Rectal smooth muscle tissue (tissue), 1 donor: ENCODE measurements around the gene VPS35.
"Not testable (repeated sequence)": the region's sequence is repeated elsewhere in the genome, so short reads cannot be mapped to it uniquely, and the experiment has no call there.

Experiments used
- H3K27ac ChIP-seq: one replicate; pipeline ENCODE4 v1.7.0; 2013; ENCODE audit warnings: low read depth, low read length, inconsistent platforms
- H3K27me3 ChIP-seq: one replicate; pipeline ENCODE4 v1.7.0; 2013; ENCODE audit warnings: low read length; ENCODE audit not compliant: control insufficient read depth, insufficient read depth
- H3K36me3 ChIP-seq: one replicate; pipeline ENCODE4 v1.7.0; 2013; ENCODE audit warnings: low read length; ENCODE audit not compliant: control insufficient read depth, insufficient read depth
- H3K4me1 ChIP-seq: one replicate; pipeline ENCODE4 v1.7.0; 2013; ENCODE audit warnings: low read length; ENCODE audit not compliant: control insufficient read depth, insufficient read depth
- H3K4me3 ChIP-seq: one replicate; pipeline ENCODE4 v1.7.0; 2013; ENCODE audit warnings: low read length
- H3K9ac ChIP-seq: one replicate; pipeline ENCODE4 v1.7.0; 2013; ENCODE audit warnings: low read length

Gene VPS35

DNA sequence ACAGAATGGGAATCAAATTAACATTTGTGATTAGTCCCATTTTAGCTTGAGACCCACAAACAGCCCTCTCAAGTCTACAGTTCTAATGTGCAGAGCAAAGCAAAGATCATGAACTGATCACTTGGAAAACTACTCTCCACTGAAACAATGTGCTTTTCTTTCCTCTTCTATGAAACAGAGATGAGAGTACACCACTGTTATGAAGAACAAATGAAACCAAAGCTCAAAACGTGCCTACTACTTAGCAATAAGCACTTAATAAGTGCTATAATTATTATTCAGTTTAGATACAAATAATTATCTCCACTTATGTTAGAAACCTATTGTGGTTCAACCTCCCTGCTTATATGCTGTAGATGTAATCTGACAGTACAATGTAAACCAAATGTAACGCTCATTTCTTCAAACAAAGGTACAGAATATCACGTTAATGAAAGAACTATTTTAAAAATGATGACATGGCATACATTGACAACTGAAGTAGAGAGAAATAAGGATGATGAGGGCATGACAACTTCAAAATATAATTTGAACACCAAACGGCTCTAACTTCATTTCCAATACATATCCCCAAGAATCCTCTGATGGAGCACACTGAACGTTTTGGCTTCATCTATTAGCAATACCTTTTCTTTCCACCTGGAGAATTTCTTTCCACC, 2.0 kb downstream of the VPS35 start:
- Histone ChIP-seq H3K4me3 (peak overlapping the region; percentile 81), H3K27me3 (no peaks in the 10 kb centered on the region), H3K9ac (no peak overlapping the region)

GRCh38 chr16:46681867-46682266, 7.1 kb downstream of the VPS35 start:
- H3K4me1 ChIP-seq, H3K27me3 ChIP-seq, H3K4me3 ChIP-seq, H3K36me3 ChIP-seq, H3K9ac ChIP-seq, H3K27ac ChIP-seq: not testable (repeated sequence)

More for the DNA sequence above, 2.0 kb downstream of the VPS35 start:
- Histone ChIP-seq H3K4me1 (peaks cover 8% of the 10 kb centered on the region), H3K36me3 (no peaks in the 10 kb centered on the region), H3K27ac (no peak overlapping the region)

- H3K36me3 ChIP-seq, H3K9ac ChIP-seq, H3K27ac ChIP-seq, H3K4me3 ChIP-seq, H3K4me1 ChIP-seq, H3K27me3 ChIP-seq: not testable (repeated sequence)
Observed at GRCh38 chr16:46677943-46678342, 11.0 kb downstream of the VPS35 start.

GRCh38 chr16:46673320-46674013, 15.5 kb downstream of the VPS35 start:
- Histone ChIP-seq H3K4me3 (no peak overlapping the region), H3K27ac (no peak overlapping the region), H3K4me1 (no peaks in the 10 kb centered on the region), H3K9ac (no peak overlapping the region), H3K36me3 (peaks cover 9% of the 10 kb centered on the region), H3K27me3 (no peaks in the 10 kb centered on the region)

- H3K27me3 ChIP-seq = no peaks in the 10 kb centered on the region
- H3K9ac ChIP-seq = no peak overlapping the region
- H3K4me3 ChIP-seq = no peak overlapping the region
- H3K36me3 ChIP-seq = peaks cover 13% of the 10 kb centered on the region
- H3K4me1 ChIP-seq = no peaks in the 10 kb centered on the region
- H3K27ac ChIP-seq = no peak overlapping the region
Observed at GRCh38 chr16:46662123-46662522, 26.9 kb downstream of the VPS35 start.

DNA sequence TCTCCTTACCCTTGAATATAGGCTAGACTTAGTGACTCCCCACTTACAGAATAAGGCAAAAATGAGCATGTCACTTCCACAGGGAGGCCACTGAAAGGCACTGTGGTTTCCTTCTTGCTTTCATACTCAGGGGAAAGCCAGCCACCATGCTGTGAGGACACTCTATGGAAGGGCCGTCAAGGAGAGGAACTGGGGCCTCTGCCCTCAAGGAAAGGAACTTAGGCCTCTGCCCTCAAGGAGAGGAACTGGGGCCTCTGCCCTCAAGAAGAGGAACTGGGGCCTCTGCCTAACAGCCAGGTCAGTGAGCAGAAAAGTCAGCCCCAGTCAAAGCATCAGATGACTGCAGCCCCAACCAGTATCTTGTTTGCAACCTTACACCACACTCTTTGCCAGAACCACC, 30.1 kb downstream of the VPS35 start:
- H3K4me1 ChIP-seq = no peaks in the 10 kb centered on the region

DNA sequence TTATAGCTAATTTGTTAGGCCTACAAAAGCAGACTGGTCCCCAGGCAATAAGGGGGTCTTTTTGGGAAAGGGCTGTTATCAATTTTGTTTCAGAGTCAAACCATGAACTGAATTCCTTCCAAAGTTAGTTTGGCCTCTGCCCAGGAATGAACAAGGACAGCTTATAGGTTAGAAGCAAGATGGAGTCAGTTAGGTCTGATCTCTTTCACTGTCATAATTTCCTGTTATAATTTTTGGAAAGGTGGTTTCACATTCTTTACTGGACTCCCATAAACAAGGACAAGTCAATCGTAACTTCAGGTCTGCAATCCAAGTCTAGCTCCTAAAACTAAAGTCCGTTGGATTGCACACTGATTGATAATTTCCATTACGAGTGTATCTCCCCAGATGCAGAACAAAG, 37.7 kb downstream of the VPS35 start:
- Histone ChIP-seq H3K27me3 (no peaks in the 10 kb centered on the region), H3K4me1 (no peaks in the 10 kb centered on the region), H3K36me3 (no peaks in the 10 kb centered on the region), H3K9ac (no peak overlapping the region), H3K4me3 (no peak overlapping the region), H3K27ac (no peak overlapping the region)

More for the DNA sequence above, 30.1 kb downstream of the VPS35 start:
- peaks cover 8% of the 10 kb centered on the region for H3K36me3 ChIP-seq
- H3K27me3 ChIP-seq = no peaks in the 10 kb centered on the region
- H3K4me3 ChIP-seq = no peak overlapping the region
- H3K9ac ChIP-seq = no peak overlapping the region
- H3K27ac ChIP-seq = no peak overlapping the region

DNA sequence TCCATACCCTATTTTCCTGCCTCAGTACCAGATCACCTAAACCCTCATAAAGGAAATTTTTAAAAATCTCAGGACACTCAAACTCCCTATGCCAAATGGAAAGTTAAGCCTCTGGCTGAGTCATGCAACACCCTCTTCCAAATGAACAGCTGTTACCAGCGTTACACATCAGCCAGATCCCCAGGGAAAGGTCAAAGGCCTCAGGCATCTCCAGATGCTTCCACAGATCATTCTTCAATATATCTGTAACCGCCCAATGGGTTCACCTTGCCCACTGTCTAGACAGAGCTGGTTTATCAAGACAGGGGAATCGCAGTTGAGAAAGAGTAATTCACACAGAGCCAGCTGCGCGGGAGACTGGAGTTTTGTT, 38.7 kb downstream of the VPS35 start:
- Histone ChIP-seq H3K9ac (no peak overlapping the region), H3K4me3 (no peak overlapping the region), H3K27me3 (no peaks in the 10 kb centered on the region), H3K4me1 (no peaks in the 10 kb centered on the region), H3K27ac (peak overlapping the region; percentile 46), H3K36me3 (no peaks in the 10 kb centered on the region)

- peak overlapping the region; percentile 46 for H3K27ac ChIP-seq
- no peaks in the 10 kb centered on the region for H3K4me1 ChIP-seq
- no peaks in the 10 kb centered on the region for H3K27me3 ChIP-seq
- no peaks in the 10 kb centered on the region for H3K36me3 ChIP-seq
- H3K4me3 ChIP-seq = peak overlapping the region; percentile 16
- no peak overlapping the region for H3K9ac ChIP-seq
Observed at GRCh38 chr16:46649588-46650253, 39.3 kb downstream of the VPS35 start.

DNA sequence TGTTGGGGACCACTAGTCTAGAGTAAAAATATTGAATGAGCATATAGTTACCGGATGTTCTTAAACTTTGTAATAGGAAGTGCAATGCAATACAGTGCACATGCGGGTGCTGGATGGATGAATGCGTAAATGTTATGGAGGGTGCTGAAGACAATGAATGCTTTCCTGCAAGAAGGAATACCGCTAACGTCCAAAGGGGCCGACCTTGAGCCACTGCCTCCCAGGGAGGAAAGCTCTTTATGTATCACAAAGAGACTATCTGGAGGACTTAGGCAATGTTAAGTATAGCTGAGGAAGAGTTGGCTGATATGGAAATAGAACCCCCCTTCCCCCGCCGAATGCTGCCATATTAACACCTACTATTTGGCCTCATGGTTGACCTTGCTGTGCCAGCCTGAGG, 40.3 kb downstream of the VPS35 start:
- H3K4me1 ChIP-seq = no peaks in the 10 kb centered on the region

GRCh38 chr16:46638947-46639925, 49.7 kb downstream of the VPS35 start:
- Histone ChIP-seq H3K4me1 (no peaks in the 10 kb centered on the region), H3K4me3 (no peak overlapping the region), H3K27ac (no peak overlapping the region), H3K27me3 (no peaks in the 10 kb centered on the region), H3K36me3 (no peaks in the 10 kb centered on the region), H3K9ac (no peak overlapping the region)

More for the DNA sequence above, 40.3 kb downstream of the VPS35 start:
- Histone ChIP-seq H3K27me3 (no peaks in the 10 kb centered on the region), H3K36me3 (no peaks in the 10 kb centered on the region), H3K4me3 (no peak overlapping the region), H3K27ac (no peak overlapping the region), H3K9ac (no peak overlapping the region)
